GM21529 (cell line): ENCODE data around the gene RAPGEF3.
A peak's percentile ranks its signal among the peaks of the same experiment; 100 is the strongest.

Source experiments
- ATAC-seq: cut with Tn5 transposase; IDR thresholded peaks from one replicate; pipeline ENCODE4 v1.9.1; 2021; ENCODE audit not compliant: unreplicated experiment

RAPGEF3 gene

GRCh38 chr12:47722941-47723631, 35.6 kb downstream of the RAPGEF3 start:
- ATAC-seq = no peak

GRCh38 chr12:47722136-47722834, 36.4 kb downstream of the RAPGEF3 start:
- no peak for ATAC-seq

- no peak for ATAC-seq
Measured at GRCh38 chr12:47721431-47721973, 37.2 kb downstream of the RAPGEF3 start.

GRCh38 chr12:47718531-47718930, 40.1 kb downstream of the RAPGEF3 start:
- ATAC-seq = no peak

GRCh38 chr12:47717443-47718193, 41.1 kb downstream of the RAPGEF3 start:
- ATAC-seq = no peak

GRCh38 chr12:47717046-47717442, 41.6 kb downstream of the RAPGEF3 start:
- no peak for ATAC-seq

- no peak for ATAC-seq
Measured at GRCh38 chr12:47715877-47716548, 42.7 kb downstream of the RAPGEF3 start.

GRCh38 chr12:47715393-47715876, 43.2 kb downstream of the RAPGEF3 start:
- ATAC-seq = peak; percentile 80

- ATAC-seq = no peak
Measured at GRCh38 chr12:47714826-47715386, 43.8 kb downstream of the RAPGEF3 start.

- ATAC-seq = no peak
Measured at GRCh38 chr12:47712171-47712570, 46.5 kb downstream of the RAPGEF3 start.

GRCh38 chr12:47711448-47711847, 47.2 kb downstream of the RAPGEF3 start:
- no peak for ATAC-seq

GRCh38 chr12:47710278-47710677, 48.4 kb downstream of the RAPGEF3 start:
- no peak for ATAC-seq

- ATAC-seq = no peak
Measured at GRCh38 chr12:47709671-47710070, 49.0 kb downstream of the RAPGEF3 start.

GRCh38 chr12:47709237-47709636, 49.4 kb downstream of the RAPGEF3 start:
- ATAC-seq = no peak

- no peak for ATAC-seq
Measured at GRCh38 chr12:47707905-47708543, 50.7 kb downstream of the RAPGEF3 start.

GRCh38 chr12:47707355-47707754, 51.3 kb downstream of the RAPGEF3 start:
- ATAC-seq = no peak

GRCh38 chr12:47705566-47706425, 52.9 kb downstream of the RAPGEF3 start, which contains the start of gene RPAP3:
RPAP3 (minus strand) TSS chr12:47706030; CDS start chr12:47702840, 3,190 bp downstream.
- peak; percentile 78 for ATAC-seq

- no peak for ATAC-seq
Measured at GRCh38 chr12:47705229-47705565, 53.5 kb downstream of the RAPGEF3 start.

GRCh38 chr12:47704719-47705118, 54.0 kb downstream of the RAPGEF3 start:
- ATAC-seq = no peak
